Kidney tubule cell (primary cell): ENCODE data around the gene VWA5B1.
"Not testable (repeated sequence)": the region's sequence is repeated elsewhere in the genome, so short reads cannot be mapped to it uniquely, and the experiment has no call there.

Experiments
- DNase-seq: peaks from one replicate; pipeline ENCODE4 v3.0.0-alpha.2; 2018; ENCODE audit warnings: low spot score

Gene VWA5B1

GRCh38 chr1:20281801-20282200, 8.9 kb upstream of the VWA5B1 start:
- peak; percentile 83 for DNase-seq

DNA sequence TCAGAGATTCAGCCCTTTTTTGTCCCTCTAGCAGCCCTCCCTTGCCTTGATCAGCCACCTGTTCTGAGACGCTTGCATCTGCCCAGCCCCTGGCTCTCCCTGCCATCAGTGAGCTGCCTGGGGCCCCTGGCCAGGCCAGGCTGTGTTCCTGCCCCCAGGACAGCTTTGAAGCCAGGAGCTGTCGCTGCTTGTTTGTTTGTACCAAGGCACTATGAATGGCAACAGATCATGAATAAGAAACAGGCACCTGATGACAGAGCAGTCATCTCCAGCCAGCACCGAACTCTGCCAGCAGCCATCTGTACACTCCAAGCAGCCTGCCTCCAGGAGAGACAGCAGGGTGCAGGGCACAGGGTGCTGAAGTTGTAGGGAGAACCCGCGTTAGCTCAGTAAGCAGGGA, 8.1 kb upstream of the VWA5B1 start:
- no peak for DNase-seq

DNA sequence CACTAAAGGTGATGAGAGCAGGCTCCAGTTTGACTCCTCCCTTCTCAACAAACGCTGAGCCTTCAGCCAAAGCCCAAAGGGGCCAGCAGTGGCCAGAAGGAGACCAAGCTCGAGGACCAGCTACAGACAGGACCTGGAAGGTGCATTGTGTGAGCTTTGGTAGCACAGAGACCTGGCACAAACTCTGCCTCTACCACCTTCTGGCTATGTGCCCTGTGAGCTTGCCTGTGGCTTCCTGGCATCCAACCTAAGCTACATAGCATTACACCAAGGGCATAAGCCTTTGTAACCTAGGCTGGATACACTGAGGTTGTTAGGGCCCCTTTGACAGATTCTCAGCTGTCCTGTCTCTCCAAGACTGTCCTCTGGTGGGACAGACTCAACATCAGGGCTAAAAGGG, 6.6 kb upstream of the VWA5B1 start:
- DNase-seq, result no peak

DNA sequence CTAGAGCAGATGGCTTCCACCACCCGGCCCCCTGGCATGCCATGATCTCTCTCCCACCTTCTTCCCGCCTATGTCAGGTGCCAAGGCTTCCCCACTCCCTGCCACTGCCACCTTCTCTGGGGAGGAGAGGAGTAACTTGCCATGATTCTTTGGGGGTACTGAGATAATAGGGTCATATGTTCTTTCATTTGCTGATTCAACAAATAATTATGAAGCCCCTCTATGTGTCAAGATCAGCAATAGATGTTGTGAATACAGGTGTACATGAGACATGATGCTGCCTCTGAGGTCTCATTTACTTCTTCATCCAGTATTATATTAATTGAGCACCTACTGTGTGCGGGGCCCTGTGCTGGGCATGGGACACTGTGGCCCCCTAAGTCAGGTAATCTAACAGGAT, 6.0 kb upstream of the VWA5B1 start:
- no peak for DNase-seq

DNA sequence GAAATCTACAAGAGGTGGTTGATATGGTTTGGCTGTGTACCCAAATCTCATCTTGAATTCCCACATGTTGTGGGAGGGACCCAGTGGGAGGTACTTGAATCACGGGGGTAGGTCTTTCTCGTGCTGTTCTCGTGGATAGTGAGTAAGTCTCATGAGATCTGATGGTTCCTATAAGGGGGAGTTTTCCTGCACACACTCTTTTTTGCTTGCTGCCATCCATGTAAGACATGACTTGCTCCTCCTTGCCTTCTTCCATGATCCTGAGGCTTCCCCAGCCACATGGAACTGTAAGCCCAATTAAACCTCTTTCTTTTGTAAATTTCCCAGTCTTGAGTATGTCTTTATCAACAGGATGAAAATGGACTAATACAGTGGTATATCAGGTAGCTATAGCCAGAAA, 5.2 kb upstream of the VWA5B1 start:
- no peak for DNase-seq

- not testable (repeated sequence) for DNase-seq
These were observed 3.0 kb upstream of the VWA5B1 start for GRCh38 chr1:20287696-20288095.

GRCh38 chr1:20291645-20292084, 990 bp downstream of the VWA5B1 start:
- no peak for DNase-seq

- DNase-seq, result no peak
These were observed 8.0 kb downstream of the VWA5B1 start for GRCh38 chr1:20298626-20299025.

DNA sequence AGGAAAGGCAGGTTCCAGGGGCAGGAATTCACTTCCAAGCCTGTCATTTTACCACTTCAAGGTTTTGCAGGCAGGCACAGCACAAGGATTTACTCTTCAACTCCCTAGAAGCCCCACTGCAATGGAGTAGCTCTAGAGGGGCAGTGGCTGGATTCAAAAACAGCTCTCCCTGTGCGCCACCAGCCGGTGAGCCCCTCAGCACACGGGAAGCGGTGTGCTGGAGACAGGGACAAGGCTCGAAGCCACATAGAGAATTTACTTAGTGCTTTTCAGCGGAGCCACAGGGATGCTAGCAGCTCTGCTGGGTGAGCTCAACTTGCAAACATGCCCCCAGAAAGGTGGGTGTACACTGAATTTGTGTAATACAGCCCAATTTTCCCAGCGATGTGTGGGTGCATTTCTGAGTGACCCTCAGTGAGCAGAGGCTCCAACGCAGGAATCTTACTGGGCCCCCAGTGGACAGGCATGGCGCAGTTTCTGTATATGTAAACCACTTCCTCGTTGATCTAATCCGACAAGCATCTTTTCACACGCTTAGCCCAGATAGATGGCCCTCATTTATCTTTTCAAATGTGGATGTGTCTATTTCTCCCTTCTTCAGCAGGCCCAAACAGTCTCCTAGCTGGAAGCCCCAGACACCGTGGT, 10.9 kb downstream of the VWA5B1 start:
- peak; percentile 18 for DNase-seq

GRCh38 chr1:20302108-20302471, 11.4 kb downstream of the VWA5B1 start:
- DNase-seq, result peak; percentile 8

GRCh38 chr1:20307026-20307425, 16.4 kb downstream of the VWA5B1 start:
- no peak for DNase-seq

GRCh38 chr1:20308569-20308968, 17.9 kb downstream of the VWA5B1 start:
- no peak for DNase-seq

GRCh38 chr1:20311289-20311688, 20.6 kb downstream of the VWA5B1 start:
- DNase-seq, result no peak

- no peak for DNase-seq
These were observed 21.6 kb downstream of the VWA5B1 start for GRCh38 chr1:20312310-20312709.

GRCh38 chr1:20312818-20313217, 22.1 kb downstream of the VWA5B1 start:
- no peak for DNase-seq

GRCh38 chr1:20317471-20317870, 26.8 kb downstream of the VWA5B1 start:
- DNase-seq, result no peak

GRCh38 chr1:20318521-20318920, 27.8 kb downstream of the VWA5B1 start:
- no peak for DNase-seq

DNA sequence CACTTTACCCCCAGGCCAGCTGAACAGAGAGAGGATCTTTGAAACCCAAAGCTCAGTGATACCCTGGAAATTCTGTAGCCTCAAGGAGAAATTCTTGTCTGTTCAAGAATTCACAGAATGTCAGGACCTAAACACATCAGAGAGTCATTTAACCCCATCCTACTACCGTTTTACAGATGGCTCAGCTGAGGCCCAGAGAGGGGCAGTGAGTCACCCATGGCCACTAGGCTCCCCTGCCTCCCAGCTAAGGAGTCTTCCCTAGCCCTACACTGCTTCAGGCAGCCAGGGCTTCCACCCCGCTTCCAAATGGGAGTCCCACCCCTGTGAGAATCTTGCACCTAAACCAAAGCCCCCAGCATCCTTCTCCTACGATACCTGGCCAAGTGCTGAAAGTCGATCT, 28.3 kb downstream of the VWA5B1 start:
- DNase-seq, result no peak

GRCh38 chr1:20319456-20320220, 29.0 kb downstream of the VWA5B1 start:
- no peak for DNase-seq

DNA sequence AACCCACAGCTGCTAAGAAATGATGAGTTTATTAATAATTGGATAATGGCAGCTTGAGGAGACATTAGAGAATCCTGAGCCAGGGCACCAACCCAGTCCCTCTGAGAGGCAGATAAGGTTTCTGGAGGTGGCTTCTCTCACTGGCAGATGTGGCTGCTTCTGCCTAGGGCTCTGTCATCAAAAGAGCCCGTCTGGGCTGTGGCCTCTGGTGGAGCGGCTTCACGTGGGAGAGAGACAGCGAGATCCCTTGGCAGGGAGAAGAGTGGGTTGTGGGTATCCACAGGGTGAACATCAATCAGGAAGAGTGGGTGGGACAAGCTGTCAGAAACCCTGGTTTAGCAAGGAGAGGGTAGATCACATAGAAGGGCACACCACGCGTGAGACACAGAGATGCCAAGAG, 30.0 kb downstream of the VWA5B1 start:
- DNase-seq, result no peak

DNA sequence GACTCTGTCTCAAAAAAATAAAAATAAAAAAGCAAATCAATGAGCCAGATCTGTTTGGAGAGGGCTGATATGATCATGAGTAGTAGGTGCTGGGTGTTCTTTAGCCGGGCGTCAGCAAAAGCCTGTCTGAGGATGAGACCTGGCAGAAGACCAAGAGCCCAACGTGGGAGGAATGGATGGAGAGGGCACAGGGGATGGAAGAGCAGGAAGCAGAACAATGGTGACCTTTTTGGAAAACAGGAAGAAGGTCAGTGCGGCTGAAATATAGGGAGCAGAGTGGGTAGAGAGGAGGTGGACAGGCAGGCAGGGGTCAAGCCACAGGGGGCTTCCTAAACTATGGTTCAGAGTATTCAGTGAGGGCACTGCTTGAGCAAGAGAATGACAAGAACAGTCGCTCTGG, 30.9 kb downstream of the VWA5B1 start:
- no peak for DNase-seq

GRCh38 chr1:20322081-20322824, 31.6 kb downstream of the VWA5B1 start:
- no peak for DNase-seq
